ENCODE measurements around the gene PRF1.
A peak's percentile ranks its signal among the peaks of the same experiment; 100 is the strongest.
"Not testable (repeated sequence)": the region's sequence is repeated elsewhere in the genome, so short reads cannot be mapped to it uniquely, and the experiment has no call there.

Gene PRF1

GRCh38 chr10:70584366-70584765, 18.2 kb downstream of the PRF1 start:
- DNase-seq: peak in 1 of 42 donors; percentile 17
- intact Hi-C loops (cut with DNase I): no loop called here

DNA sequence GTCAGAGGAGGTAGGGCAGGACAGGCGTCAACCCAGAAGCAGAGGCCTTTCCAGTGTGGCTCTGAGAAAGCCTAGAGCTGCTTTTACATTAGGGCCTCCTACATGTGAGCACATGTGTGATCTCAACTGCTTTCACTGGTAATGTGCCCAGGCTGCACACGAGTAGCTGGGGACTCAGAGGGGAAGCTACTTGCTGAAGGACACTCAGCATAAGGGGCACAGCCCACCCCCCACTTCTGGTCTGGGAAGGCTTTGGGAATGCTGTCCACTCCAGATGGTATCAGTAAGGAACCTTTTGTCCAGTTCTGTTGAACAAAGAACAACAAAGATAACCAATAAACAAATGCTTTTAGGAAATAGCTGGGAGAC, 18.9 kb downstream of the PRF1 start:
- intact Hi-C loops (cut with DNase I): no loop called here
- DNase-seq: no peak

DNA sequence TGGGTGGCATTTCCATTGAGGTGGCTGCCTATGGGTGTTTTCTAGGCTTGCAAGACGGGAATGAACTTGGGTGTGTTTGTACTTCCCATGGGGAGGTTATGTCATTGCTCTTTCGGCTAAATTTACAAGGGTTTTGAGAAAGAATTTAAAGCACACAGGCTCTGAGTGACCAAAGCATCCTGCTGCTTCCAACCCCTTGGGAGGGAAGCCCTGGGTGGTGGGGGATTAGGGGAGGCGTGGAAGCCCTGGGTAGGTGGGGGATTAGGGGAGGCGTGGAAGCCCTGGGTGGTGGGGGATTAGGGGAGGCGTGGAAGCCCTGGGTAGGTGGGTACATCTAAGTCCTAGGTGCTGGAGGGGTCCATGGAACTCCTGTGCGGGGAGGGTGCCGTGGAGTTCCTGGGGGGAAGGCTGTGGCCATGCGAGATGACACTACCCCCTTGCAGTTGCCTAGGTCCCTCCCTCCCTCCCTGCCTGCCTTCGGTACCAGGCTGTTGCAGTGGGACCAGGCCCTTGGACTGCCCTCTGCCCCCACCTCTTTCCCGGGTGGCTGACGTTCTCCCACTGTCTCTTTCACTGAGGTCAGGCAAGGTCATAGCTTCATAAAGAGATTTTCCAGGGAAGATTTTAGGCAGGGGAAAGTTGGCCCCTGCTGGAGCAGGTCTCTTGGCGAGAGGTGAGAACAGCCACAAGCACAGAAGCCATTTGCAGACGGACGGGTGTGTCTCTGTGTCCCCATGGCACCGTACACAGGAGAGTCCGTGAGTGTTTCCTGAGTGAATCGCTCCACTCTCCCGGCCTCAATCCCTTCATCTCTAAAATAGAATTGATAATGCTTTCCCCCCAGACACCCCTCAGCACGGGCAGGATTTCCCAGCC, 19.5 kb downstream of the PRF1 start:
- peak in 1 of 42 donors; percentile 28 for DNase-seq
- intact Hi-C loops (cut with DNase I): no loop called here

GRCh38 chr10:70581176-70581575, 21.4 kb downstream of the PRF1 start:
- intact Hi-C loops (cut with DNase I); DNase-seq: not testable (repeated sequence)

DNA sequence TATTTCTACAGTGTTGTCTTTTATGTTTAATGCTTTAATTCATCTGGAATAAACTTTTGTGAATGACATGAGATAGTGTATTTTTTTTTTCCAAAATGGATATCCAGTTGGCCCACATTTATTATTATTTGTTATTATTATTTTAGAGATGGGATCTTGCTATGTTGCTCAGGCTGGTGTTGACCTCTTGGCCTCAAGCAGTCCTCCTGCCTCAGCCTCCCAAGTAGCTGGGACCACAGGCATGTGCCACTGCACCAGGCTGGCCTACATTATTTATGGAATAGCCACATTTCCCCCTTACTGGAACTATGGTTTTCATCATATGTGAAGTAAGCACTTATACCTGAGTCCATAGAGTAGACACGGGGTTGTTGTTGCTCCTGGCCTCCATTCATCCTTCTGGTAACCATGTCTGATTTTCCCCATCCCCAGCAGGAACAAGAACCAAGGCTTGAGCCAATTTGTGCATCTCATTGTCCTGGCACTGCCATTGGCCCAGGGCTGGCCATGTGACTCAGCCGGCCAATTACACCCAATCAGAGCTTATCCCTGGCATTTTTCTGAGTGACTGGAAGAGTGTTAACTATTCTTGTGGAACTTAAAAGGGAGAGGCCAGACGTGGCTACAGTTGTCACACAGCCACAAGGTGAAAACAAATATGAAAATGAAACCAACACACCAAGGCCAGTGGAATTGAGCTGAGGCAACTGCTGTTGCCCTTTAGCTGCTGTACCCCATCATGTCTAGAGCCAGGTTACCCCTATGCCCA, 23.1 kb downstream of the PRF1 start:
- intact Hi-C loops (cut with DNase I): no loop called here
- DNase-seq: no peak

GRCh38 chr10:70578371-70578947, 24.1 kb downstream of the PRF1 start:
- intact Hi-C loops (cut with DNase I): no loop called here
- DNase-seq: no peak

DNA sequence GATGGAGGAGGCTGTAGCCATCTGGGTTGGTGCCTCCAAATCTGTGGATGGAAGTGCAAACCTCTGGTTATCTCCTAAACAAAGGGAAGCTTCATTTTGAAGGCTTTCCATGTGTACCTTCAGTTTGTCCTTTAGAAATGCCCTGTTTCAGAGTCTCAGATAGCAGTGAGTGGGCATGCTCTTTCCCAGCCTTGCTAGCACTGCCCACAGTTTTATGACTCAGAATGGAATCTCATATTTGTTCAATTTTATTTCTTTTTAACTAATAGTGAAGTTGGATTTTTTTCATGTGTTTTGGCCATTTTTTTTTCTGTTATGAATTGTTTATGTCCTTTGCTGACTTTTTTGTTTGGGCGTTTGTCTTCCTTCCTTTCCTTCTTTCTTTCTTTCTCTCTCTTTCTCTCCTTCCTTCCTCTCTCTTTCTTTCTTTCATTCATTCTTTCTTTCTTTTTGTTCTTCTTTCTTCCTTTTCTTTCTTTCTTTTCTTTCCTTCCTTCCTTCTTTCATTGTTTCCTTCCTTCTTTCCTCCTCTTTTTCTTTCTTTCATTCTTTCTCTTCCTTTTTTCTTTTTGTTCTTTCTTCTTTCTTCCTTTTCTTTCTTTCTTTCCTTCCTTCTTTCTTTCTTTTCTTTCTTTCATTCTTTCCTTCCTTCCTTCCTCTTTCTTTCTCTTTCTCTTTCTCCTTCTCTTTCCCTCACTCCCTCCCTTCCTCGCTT, 25.6 kb downstream of the PRF1 start:
- intact Hi-C loops (cut with DNase I): no loop called here
- peak in 1 of 42 donors; percentile 26 for DNase-seq

- intact Hi-C loops (cut with DNase I): no loop called here
- DNase-seq: peak in 7 of 42 donors; percentile 16 to 52 (median 26)
These were observed 26.4 kb downstream of the PRF1 start for GRCh38 chr10:70575874-70576802.

GRCh38 chr10:70575486-70575873, 27.1 kb downstream of the PRF1 start:
- intact Hi-C loops (cut with DNase I): no loop called here

GRCh38 chr10:70573599-70574506, 28.7 kb downstream of the PRF1 start:
- intact Hi-C loops (cut with DNase I): no loop called here

More at GRCh38 chr10:70575486-70575873, 27.1 kb downstream of the PRF1 start:
- DNase-seq: no peak

GRCh38 chr10:70571636-70572439, 30.7 kb downstream of the PRF1 start:
- no peak for DNase-seq
- intact Hi-C loops (cut with DNase I): no loop called here

More at GRCh38 chr10:70573599-70574506, 28.7 kb downstream of the PRF1 start:
- DNase-seq: no peak

- DNase-seq: no peak
- intact Hi-C loops (cut with DNase I): no loop called here
These were observed 31.3 kb downstream of the PRF1 start for GRCh38 chr10:70571236-70571635.

DNA sequence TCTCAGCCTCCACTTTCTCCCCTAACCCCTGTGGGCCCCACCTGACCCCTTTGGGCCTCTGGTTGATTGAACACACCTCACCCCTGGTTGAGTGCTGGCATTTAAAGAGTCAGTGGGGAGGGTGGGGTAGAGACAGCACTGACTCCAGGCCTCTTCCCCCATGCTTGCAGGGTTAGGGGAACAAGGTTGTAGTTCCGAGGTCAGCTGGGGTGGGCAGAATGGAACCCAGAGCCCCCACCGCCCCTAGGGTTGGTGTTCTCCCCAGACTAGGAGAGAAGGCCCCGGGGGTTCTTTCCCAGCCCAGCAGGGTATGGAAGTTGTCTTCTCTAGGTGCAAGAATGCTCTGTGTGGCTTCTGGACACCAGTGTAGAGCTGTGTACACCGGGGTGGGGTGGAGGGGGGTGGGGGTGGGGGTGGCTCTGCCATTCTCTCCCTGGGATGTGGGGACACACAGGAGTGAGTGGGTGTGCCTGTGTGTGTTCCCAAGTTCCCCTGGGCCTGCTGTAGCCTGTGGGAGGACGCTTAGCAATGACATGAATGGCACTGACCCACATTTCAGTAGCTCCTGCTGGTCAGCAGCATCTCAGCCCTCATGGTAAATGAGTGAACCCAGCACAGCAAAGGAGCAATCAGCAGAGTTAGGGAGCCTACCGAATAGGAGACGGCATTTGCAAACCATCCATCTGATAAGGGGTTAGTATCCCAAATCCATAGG, 33.6 kb downstream of the PRF1 start:
- DNase-seq: no peak
- intact Hi-C loops (cut with DNase I): no loop called here

DNA sequence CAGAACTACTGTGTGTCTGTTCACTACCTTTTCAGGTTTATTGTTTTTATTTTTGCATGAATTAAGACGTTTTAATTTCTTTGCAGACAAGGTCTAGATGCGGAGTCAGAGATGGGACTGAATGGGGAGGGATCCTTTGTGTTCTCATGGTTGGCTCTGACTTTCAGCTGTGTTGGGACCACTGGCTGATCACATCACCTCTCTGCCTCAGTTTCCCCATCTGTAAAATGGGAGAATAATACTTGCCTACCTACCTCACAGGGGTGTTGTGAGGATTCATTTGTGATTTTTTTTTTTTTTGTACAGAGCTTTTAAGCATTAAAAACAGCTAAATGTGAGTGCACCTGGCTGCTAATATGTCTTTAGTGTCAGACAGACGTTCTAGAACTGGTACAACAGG, 34.4 kb downstream of the PRF1 start:
- intact Hi-C loops (cut with DNase I): no loop called here
- DNase-seq: no peak

DNA sequence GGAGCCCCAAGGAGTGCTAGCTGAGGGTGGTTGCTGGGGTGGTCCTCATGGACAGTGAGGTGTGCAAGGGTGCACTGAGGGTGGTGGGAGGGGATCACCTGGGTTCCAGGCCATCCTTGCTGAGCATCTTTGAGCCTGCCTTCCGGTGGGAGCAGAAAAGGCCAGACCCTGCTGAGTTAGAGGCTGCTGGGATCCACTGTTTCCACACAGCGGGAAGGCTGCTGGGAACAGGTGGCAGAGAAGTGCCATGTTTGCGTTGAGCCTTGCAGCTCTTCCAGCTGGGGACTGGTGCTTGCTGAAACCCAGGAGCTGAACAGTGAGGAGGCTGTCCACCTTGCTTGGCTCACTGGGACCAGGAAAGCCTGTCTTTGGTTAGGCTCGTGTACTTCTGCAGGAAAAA, 34.9 kb downstream of the PRF1 start:
- intact Hi-C loops (cut with DNase I): no loop called here
- no peak for DNase-seq
